HTR-8/SVneo (cell line): ENCODE results near the gene VTI1B.
"Not testable (repeated sequence)": the region's sequence is repeated elsewhere in the genome, so short reads cannot be mapped to it uniquely, and the experiment has no call there.

ENCODE experiments used
- DNase-seq: peaks from one replicate; pipeline ENCODE4 v3.0.0; 2011; ENCODE audit warnings: low spot score, mixed read lengths; ENCODE audit not compliant: insufficient read length
- FAIRE-seq: peaks from 2 replicates; lab custom pipeline; 2011; peaks lifted over from hg19 to GRCh38; lab: Jason Lieb, UNC

VTI1B gene

GRCh38 chr14:67636361-67636919 is 38.0 kb downstream of the VTI1B start:
- DNase-seq = no peak
- peak; percentile 92 for FAIRE-seq

- FAIRE-seq (peak; percentile 92), DNase-seq (no peak)
These were observed 40.8 kb downstream of the VTI1B start for GRCh38 chr14:67633451-67634147.

GRCh38 chr14:67630938-67631337 is 43.5 kb downstream of the VTI1B start:
- DNase-seq = no peak
- peak; percentile 96 for FAIRE-seq

- FAIRE-seq (peak; percentile 89), DNase-seq (no peak)
These were observed 44.2 kb downstream of the VTI1B start for GRCh38 chr14:67630186-67630585.

- FAIRE-seq (peak; percentile 89), DNase-seq (no peak)
These were observed 46.9 kb downstream of the VTI1B start for GRCh38 chr14:67627519-67627918.

GRCh38 chr14:67626131-67626530 is 48.3 kb downstream of the VTI1B start:
- peak; percentile 73 for FAIRE-seq
- not testable (repeated sequence) for DNase-seq

GRCh38 chr14:67623114-67623513 is 51.3 kb downstream of the VTI1B start:
- FAIRE-seq (no peak), DNase-seq (no peak)

- DNase-seq (peak; percentile 91), FAIRE-seq (peak; percentile 86)
These were observed 51.8 kb downstream of the VTI1B start for GRCh38 chr14:67622675-67623074.

- DNase-seq (peak; percentile 68), FAIRE-seq (no peak)
These were observed 54.1 kb downstream of the VTI1B start for GRCh38 chr14:67620217-67620785.

GRCh38 chr14:67619446-67620216 is 54.8 kb downstream of the VTI1B start, which contains the start of gene ARG2:
Gene ARG2, plus strand, starts transcription at chr14:67619920. Its CDS starts 58 bp downstream, at chr14:67619978.
- FAIRE-seq = peak; percentile 100
- DNase-seq = peak; percentile 100

- peak; percentile 97 for DNase-seq
These were observed 55.8 kb downstream of the VTI1B start for GRCh38 chr14:67618617-67619063.

GRCh38 chr14:67610491-67610890 is 63.9 kb downstream of the VTI1B start:
- DNase-seq (no peak), FAIRE-seq (no peak)

More at GRCh38 chr14:67618617-67619063, 55.8 kb downstream of the VTI1B start:
- peak; percentile 95 for FAIRE-seq

GRCh38 chr14:67609642-67610310 is 64.7 kb downstream of the VTI1B start:
- DNase-seq (no peak), FAIRE-seq (no peak)

- DNase-seq (no peak), FAIRE-seq (no peak)
These were observed 66.8 kb downstream of the VTI1B start for GRCh38 chr14:67607646-67608045.

GRCh38 chr14:67602995-67603545 is 71.4 kb downstream of the VTI1B start:
- FAIRE-seq = peak; percentile 88
- no peak for DNase-seq

GRCh38 chr14:67602076-67602475 is 72.4 kb downstream of the VTI1B start:
- peak; percentile 28 for FAIRE-seq

GRCh38 chr14:67600562-67600974 is 73.9 kb downstream of the VTI1B start:
- not testable (repeated sequence) for DNase-seq, FAIRE-seq

More at GRCh38 chr14:67602076-67602475, 72.4 kb downstream of the VTI1B start:
- no peak for DNase-seq

GRCh38 chr14:67599698-67600561 is 74.5 kb downstream of the VTI1B start, which contains the start of gene PIGH:
Gene PIGH, minus strand, starts transcription at chr14:67600268. Its CDS starts 65 bp downstream, at chr14:67600203.
- FAIRE-seq (peak; percentile 100), DNase-seq (peak; percentile 100)
